Brain pericyte (primary cell): ENCODE measurements around the gene C1orf174.
"Not testable (repeated sequence)": the region's sequence is repeated elsewhere in the genome, so short reads cannot be mapped to it uniquely, and the experiment has no call there.

Experiments used
- DNase-seq: peaks from one replicate; pipeline ENCODE4 v3.0.0-alpha.2; 2012; ENCODE audit warnings: low read depth, low spot score

The C1orf174 gene

DNA sequence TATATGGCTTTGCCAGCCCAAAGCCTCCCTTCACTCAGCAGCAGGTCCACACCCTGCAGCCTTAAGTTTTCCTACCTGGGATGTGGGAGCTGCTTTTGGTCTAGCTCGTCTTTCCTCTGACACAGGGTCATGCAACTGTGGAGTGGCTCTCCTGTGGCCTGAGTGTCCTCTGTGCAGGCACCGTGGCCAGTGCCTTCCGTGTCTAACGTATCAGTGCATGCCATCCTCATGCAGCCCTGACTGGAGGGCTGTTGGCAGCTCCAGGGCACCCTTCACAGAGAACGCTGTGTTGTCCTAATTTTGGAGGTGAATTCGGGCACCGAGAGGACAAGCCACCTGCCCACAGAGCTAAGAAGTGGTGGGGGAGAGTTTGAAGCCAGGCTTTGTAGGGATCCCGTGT lies 25.7 kb upstream of the C1orf174 start:
- DNase-seq = no peak

DNA sequence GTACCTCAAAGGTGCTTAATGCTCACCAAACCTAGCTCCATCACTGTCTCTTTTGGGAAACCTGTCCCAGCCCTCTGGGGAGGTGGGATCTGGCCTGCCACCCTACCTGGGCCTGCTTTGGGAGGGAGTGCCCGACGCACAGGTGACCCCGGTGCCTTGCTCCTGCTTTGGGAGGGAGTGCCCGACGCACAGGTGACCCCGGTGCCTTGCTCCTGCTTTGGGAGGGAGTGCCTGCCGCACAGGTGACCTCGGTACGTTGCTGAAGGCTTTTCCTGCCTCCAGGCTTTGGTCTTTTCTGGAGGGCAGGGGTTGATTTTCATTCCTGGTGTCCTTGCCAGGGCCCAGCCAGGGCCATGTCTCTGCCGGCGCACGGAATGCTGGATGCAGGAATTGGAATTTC lies 25.2 kb upstream of the C1orf174 start:
- DNase-seq = no peak

DNA sequence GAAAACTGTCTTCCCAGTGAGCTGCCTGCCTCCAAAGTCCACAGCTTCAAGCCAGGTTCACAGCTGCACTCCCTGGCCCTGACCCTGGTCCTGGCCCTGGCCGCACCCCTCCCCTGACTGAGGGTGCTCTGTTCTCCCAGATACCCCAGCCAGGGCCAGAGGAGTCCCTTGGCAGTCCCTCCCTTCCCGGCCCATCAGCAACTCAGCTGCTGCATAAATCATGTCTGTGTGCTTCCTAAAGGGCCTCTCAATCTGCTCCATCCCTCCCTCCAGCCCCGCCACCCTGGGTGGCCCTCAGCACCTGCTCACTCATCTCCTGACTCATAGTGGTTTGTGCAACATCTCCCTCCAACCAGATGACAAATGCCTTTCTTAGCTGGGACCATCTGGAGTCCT lies 24.8 kb upstream of the C1orf174 start:
- no peak for DNase-seq

DNA sequence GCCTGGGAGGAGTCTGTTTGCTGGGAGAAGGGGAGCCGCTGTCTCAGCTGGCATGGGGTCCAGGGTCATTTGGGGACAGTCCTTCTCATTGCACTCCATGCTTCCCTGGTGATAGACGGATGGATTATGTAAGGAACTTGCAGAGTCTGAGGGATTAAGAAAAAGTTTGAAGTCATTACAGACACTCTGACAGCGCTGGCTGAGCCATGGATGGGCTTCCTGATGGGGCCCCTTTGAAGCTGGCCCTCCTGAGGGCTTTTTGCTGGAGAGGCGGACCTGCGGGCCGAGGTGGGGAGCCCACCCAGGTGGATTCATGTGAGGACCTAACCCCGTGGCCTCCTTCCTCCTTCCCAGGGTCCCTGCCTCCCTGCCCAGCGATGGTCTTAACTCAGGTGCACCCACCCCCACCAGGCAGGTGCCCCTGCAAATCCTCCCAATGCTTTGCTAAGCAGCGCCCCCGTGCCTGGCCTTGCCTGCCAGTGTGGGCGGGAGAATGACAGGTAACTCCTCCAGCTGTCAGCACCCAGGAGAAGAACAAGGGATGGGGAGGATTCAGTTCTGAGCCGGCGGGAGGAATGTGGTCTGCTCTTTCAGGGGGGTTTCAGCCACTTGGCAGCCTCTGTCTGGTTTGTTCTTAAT lies 24.2 kb upstream of the C1orf174 start:
- DNase-seq = no peak

DNA sequence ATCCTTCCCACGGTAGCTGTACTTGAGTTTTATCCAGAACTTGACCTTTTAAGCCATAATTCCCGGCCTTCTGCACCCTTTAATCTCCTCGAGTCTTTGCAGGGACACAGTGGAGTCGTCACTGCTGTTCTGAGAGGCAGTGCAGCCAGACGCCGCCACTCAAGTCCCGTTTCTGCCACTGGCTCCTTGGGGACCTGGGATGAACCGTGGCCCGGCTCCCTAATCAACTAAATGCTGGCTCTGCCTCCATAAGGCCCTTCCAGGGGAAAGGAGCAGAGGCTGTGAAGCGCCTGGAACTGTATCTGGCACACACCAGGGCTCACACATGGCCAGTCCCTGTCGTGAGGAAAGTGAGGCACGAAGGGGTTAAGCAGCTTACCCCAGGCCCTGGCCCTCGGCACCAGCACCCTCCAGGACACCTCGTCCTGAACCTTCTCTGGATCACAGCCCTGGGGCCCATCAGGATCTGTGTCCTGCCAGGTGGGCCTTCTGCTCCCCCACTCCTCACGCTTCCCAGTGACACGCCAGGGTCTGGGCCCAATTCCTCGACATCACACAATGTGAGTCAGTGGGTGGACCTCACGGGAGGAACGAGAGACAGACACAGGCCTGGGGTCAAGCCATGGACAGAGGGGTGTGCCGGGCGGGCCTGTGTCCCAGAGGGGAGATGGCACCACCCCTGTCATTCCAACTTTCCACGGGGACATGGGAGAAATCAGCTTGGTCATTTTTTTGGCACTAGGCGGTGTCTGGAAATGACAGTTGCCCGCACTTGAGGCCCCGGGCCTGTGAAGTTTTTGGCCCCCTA lies 23.5 kb upstream of the C1orf174 start:
- no peak for DNase-seq

DNA sequence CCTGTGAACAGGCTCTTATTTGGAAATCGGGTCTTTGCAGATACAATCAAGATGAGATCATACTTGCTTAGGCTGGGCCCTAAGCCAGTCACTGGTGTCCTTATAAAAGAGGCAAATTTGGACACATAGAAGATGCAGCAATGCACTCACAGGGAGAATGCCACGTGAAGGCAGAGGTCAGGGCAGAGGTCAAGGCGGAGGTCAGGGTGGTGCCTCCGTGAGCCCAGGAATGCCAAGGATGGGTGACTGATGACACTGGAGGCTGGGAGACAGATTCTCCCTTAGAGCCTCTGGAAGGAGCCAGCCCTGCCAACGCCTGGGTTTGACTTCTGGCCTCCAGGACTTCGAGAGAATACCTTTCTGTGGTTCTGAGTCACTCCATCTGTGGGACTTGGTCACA lies 22.8 kb upstream of the C1orf174 start:
- no peak for DNase-seq

DNA sequence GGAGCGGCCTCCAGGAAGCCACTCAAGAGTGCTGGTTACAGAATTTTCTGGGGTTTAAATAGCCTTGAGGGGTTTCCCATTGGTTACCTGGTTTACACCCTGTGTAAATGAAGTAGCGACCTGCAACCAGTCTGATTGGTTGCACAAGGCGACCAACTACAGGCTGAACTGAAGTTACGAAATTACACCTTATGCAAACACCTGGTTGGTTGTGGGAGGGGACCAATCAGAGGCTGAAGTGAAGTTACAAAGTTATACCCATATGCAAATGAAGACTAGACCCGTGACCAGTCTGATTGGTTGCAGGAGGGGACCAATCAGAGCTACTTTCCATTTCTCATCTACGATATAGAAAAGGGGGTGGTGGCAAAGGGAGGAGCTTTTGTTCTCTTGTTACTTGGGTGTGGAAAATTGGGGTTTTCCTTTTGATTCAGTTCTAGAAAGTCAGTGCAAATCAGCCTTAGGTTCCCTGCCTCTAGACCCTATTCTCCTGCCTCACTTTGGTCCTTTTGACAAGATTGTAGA lies 22.2 kb upstream of the C1orf174 start:
- no peak for DNase-seq

DNA sequence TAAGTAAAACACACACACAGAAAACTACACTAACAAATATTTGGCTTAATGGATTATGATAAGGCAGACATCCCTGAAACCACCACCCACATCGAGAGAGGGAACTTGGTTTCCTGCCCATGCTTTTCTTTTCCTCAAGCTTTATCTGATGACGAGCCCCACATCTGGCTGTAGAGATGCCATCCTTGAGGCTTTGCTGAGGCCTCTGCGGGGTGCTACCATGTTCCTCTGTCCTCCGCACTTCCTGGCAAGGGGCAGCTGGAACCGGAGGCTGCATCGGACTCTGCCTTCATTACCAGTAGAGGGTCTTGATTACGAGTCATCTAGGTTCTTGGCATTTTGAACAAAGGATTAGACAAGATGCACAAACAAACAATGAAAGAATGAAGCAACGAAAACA lies 21.7 kb upstream of the C1orf174 start:
- no peak for DNase-seq

DNA sequence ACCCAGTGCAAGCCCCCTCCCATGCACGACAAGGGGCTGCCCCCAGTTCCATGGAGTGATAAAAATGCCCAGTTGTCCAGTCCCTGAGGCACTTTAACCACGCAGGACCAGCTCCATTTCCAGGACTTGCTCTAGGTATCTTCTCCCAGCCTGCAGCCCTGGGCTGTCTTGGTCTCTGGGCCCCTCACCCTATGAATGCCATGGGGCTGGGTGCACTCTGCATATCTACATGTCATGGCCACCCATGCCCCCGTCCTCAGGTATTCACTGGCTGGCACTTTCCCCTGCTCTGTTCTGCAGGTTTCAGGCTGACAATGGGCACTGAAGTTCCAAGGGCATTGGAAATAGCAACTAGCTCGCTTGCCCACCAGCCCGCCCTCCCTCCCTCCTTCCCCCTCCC lies 19.6 kb upstream of the C1orf174 start:
- no peak for DNase-seq

DNA sequence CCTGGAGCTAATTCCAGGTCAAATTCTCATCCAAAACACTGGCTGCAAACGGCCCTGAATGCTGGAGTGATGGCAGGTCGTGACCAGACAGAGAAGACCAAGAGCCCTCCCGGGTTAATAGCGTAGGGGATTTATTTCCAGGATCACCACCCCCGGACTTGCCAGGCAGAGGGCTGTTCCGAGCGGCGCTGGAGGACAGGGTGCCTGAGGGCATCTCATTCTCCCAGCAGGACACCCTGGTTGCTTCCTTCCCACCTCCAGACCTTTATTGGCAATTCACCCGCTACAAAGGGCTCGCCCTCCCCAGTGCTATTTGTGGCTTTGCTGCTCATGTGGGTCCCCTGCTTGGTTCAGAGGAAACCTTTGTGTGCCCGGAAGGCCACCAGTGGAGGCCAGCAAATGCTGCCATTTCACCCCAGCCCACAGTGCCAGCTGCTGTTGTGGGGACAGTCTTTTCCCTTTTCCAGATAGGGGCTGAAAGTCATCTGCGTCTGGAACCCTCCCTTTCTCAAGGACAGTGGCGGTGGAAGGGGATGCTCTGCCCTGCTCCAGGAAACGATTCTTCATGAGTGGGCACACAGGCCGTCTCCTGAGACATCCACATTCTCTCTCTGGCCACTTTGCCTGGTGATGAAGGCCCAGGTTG lies 19.0 kb upstream of the C1orf174 start:
- no peak for DNase-seq

DNA sequence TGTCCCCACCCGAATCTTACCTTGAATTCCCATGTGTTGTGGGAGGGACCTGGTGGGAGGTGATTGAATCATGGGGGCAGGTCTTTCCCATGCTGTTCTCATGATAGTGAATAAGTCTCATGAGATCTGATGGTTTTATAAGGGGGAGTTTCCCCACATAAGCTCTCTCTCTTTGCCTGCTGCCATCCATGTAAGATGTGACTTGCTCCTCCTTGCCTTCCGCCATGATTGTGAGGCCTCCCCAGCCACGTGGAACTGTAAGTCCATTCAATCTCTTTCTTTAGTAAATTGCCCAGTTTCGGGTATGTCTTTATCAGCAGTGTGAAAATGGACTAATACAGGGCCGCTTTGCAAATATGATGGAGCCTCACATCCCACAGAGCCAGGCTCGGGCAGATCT lies 18.3 kb upstream of the C1orf174 start:
- DNase-seq = not testable (repeated sequence)

DNA sequence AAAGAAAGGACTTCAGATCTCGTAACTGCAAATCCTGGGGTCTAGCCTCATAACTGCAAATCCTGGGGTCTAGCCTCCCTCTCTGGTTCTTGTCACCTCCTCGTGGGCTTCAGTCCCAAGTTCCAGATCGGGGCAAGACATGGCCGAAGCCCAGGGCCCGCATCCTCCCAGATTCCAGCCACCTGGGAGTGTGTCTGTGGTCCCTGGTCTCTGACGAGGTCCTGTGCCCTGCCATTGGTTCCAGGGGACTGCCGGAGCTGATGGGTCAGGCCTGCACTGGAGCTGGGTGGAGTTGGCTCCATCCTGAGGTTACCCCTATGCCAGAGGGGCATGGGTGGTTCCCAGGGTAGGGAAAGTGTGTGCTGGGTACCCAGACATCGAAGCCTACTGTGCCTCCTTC lies 17.7 kb upstream of the C1orf174 start:
- DNase-seq = no peak

DNA sequence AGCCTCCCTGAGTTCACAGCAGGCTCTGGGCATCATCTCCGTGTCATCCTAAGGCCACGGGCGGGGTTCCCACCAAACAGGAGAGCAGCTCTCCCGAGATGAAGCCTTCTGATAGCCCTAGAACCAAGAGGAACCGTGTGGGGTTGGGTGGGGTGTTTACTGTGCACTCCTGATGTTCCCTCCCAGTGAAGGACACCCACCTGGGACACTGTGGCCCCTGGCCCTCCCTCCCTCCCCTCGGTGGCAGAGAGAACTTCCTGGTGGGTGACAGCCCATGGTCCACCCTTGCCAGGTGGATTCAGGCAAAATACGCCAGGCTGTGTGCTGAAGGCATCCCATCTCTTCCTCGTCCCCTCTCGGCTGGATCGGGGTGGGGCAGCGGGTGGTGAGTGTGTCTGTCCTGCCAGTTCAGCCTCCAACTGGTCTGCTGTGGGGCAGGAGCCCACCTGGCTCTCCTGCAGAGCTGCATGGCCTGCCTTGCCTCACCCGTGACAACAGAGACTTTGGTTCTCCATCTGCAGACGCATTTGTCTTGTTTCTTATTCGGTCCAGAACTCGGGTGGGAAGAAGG lies 15.6 kb upstream of the C1orf174 start:
- DNase-seq = no peak

DNA sequence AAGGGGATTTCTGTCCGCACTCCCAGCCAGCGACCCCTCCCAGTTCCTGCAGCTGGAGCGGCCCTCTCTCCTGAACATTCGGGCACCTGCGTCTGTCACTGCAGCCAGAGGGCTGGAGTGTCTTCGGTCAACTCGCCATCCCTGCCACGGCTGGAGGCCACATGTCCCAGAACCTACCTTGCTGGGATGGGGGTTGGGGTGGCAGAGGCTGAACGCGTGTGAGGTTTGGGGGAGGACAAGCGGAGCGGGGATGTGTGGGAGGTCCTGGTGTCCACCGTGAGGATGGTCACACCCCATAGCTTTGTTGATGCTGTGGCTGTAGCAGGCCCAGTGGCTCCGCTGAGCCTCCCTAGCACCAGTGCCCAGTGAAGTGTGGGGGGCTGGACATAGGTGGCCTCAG lies 14.8 kb upstream of the C1orf174 start:
- no peak for DNase-seq

DNA sequence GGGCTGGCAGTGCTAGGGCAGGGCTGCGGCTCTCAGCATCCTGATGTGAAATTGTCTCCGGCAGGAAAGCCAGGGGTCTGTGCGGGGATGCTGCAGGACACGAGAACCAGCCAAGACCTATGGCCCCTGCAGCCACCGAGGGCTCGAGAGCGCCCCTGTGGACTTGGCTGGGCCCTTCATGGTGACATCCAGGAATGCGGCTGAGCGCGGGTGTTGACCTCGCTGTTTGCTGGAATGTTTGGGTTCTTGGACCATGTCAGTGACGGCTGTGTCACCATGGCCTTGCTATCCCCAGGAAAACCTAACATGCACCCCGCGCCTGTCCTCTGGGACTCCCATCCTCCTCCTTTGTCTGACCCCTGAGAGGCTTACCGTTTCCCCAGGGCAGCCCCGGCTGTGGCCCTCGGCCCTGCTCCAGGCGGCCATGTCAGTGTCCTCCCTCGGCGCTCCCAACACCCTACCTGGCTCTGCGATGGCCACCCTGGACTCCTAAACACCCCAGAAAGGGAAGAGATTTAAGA lies 14.3 kb upstream of the C1orf174 start:
- no peak for DNase-seq

DNA sequence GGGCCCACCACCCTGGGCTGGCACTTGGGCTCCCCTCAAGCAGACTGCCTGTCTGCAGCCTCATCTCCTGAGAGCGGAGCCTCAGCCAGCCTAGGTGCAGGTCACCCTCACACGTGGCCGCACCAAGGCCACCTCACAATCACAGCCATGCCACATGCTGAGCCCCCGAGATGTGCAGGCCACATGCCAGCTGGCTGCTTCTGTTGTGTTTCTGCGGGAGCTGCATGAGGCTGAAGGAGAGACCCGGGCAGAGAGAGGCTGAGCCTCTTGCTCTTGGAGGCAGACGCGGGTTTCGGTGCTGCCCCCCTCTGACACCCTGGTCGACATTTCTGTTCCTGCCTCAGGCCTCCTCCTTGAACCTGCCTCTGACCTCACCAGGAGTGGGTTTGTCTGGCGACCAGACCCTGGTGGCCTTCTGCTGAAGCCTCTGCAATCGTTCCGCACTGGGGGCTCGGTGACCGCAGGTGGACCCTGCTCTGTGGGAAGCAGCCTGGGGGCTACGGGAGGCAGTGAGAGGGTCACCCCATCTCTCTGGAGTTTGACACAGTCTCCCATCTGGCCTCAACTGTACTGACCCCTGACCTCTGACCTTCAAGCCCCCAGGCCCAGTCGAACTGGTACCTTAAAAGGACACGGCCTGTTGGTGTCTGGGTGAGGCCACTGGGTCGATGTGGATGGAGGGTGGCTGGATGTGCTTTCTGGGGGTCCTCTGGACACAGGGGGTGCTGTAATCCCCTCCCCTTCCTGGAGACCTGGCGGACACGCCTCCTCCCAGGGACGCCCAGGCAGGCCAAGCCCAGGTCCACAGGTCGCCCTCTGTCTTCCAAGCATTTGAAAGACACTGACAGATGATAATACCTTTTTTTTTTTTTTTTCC lies 13.0 kb upstream of the C1orf174 start:
- DNase-seq = no peak

DNA sequence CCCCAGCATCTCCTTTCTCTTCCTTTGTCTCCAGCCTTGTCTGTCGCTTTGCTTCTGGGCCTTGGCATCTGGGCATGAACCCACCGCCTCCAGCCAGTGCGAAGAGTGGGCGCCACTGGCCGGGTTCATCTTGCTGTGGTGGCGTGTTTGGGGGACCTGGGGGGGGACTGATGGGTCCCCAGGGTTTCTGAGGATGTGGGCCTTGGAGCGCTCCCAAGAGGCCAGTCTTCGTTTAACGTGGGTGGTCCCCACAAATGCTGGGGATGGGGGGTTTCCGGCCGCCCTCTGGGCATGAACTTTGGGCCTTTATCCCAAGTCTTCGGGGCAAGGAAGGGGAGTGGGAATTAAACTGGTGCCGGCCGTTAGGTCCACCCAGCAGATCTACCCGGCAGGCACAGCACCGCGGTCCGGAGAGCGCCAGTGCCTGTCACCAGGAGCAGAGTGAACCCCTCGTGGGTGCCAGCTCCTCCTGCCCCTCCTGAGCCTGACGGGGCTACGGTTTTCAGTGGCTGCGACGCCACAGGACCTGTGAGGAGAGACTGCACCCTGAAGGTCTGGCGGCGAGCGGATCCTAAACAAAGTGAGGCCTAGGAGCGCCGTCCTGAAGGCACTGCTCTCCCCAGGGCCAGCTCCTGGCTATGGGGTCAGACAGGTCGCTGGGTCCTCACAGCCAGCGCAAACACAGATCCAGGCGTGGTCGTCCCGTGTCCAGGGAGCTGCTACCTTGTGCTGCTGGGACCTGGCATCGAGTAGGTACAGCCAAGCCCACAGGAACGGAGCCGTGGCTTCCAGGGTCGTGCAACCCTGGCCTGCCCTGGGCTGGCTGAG lies 12.1 kb upstream of the C1orf174 start:
- DNase-seq = no peak

DNA sequence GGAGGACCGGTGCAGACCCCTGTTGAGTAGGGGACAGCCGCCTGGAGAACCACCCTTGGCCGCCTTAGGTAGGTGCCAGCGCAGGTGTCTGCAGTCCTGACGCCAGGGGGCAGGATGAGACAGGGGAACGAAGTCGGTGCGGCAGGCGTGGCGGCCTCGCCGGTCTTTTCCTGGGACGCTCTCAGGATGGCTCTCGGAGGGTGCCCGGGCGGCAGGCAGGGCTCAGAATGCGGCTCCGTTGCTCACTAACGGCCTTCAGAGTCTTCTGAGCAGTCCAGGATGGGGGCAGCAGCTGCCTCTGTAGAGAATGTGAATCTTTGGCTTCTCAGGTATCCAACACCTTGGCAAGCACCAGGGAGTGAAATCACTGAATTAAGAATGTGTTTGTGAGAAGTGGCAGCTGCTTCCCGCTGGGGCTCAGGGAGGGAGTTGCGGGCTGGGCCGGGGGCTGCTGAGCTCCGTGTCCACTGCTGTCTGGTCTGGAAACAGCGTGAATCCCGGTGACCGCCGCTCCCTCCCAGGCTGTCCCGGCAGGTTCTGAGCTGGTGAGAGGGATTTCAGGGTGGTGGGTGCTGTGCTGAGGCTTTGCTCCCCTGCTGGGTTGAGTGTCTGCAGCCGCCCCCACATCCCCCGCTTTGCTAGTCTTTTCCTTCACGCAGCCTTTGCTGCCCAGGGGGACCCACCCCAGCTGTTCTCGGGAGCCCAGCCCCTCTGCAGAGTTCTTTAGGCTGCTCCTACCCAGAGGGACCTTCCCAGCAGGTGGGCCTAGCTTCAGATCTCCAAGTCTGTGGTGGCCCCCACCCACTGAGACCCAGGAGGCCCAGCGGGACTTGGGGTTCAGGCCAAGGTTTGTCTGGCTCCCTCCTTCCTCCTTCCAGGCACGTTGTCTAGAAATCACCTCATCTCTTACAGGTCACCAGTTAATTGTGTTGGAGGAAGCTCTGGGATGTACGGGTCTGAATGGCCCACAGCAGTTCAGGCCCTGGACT lies 11.1 kb upstream of the C1orf174 start:
- no peak for DNase-seq
